HG03025 (cell line): ENCODE results near the gene SRSF4.
"Not testable (repeated sequence)": the region's sequence is repeated elsewhere in the genome, so short reads cannot be mapped to it uniquely, and the experiment has no call there.

Source experiments
- ATAC-seq: cut with Tn5 transposase; IDR thresholded peaks from one replicate; pipeline ENCODE4 v1.9.1; 2021; ENCODE audit warnings: mild to moderate bottlenecking, moderate library complexity; ENCODE audit not compliant: unreplicated experiment, low FRiP score

The SRSF4 gene

DNA sequence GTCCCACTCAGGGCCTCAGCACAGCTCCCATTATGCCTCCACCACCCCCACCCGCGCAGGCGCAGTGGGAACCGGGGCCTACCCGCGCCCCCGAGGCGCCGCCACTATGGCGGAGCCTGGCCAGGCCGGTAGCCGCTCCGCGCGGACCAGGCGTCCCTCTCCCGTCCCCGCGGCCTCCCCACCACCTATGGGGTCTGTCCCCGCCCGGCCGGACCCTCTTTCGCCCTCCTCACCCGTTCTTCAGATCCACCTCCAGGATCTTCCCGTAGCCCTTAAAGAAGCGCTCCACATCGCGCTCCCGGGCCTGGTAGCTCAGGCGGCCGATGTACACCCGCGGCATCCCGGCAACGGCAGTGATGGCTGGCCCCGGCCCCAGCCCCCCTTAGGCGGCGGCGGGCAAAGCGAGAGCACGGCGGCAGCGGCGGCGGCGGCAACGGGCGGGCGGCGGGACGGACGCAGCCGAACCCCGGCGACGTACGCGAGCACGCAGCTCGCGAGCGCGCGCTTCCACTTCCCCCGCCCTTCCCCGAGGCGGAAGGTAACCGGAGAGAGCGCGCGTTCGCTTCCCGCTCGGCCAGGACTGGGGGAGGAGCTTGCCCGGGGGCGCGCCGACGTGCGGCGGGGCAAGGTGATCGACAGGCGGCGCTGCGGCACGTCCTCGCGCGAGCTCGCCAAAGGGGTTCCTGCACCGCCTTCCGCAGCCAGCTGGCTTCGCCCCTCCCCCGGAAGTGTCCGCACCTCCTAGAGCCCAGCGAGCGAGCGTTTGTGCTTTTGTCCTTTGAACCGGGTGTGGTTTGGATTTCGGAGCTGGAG, at the start of gene SRSF4:
SRSF4 (minus strand) TSS at position 488 of the 813 bp plus-strand sequence; CDS start at position 340, 148 bp downstream.
- ATAC-seq = peak; percentile 73

- peak; percentile 86 for ATAC-seq
These were observed 49.1 kb upstream of the SRSF4 start, which contains the start of gene MECR for GRCh38 chr1:29230553-29231378. Gene MECR, minus strand, starts transcription at chr1:29230934. Its CDS starts 28 bp downstream, at chr1:29230906.

DNA sequence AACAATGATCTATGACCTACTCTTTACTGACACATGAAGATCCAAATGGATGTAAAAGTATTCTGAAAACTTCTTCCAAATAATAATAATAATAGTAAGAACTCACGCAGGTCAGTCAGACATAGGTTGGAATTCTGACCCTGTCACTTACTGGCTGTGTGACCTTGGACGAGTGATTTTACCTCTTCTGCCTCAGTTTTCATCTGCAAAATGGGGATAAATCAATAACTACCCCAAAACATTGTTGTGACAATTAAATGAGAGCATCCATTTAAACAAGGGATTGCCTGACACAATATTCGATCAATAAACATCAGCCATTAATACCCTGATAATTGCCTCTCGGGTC, 48.5 kb upstream of the SRSF4 start:
- ATAC-seq = no peak

DNA sequence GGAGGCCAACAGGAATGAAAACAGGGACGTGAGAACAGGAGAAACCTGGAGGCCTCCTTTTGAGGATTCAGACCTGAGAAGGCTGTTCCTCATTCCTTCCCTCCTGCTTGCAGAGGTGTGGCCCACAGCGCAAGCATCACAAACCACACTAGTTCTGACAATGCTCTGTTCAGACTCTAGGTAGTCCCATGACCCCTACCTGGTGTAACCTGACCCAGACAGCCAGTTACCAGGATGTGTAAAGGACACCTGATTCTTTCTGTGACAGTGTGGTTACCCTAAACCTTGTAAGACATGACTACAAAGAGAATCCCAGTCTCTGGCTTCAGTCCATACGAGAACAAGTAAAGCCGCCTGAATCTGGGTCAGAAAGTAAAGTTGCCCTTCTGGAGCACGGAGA, 45.8 kb upstream of the SRSF4 start:
- no peak for ATAC-seq

DNA sequence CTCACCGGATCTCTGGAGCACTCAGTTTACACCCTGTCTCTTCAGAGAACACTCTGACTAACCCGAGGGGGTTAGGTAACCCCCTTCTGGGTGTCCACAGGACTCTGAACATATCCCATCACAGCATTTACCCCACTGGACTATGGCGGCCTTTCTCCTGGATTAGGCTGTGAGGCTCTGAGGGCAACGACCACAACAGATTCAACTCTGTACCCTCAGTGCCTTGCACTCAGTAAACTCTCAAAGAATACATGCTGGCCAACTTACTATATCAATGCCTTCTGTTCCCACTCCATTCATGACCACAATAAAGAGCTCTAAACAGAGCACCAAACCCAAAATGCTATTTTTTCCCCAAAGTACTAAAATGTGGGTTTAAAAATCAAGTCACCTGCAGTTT, 43.7 kb upstream of the SRSF4 start:
- no peak for ATAC-seq

- no peak for ATAC-seq
These were observed 42.7 kb upstream of the SRSF4 start for GRCh38 chr1:29224356-29224837.

DNA sequence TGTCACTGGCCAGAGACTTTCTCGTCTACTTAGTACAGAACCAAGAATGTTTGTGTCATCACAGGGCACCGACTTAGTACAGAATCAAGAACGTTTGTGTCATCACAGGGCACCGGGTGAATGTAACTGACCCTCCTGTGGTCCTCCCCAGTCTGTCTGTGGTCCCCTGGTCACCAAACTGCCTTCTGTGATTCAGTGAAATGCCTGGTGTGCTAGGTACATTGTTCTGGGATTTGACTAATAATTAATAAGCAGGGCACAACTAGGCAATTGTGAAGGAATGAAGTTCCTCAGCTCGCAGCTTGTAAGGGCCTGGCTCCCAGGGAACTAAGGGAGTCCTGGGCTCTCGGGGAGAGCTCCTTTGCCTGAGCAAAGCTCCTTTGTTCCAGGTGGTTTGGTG, 41.8 kb upstream of the SRSF4 start:
- ATAC-seq = no peak

DNA sequence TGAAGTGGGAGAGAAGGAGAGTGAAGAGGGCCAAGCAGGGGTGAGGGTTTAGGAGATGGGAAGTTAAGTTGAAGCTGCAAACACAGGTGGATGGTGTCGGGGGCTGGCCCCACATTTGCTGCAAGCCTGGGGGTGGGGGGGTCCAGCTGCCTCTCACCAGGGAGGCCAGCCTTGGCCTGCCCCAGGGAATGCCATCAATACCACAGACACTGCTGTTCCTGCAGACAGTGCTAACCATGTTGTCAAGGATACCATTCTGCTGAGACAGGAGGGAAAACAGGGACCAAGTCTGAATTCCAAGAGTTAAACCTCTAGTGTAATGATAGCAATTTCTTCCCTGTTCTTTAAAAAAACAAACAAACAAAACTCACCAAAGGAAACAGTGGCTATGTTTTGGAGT, 41.0 kb upstream of the SRSF4 start:
- no peak for ATAC-seq

GRCh38 chr1:29222260-29222659, 40.6 kb upstream of the SRSF4 start:
- not testable (repeated sequence) for ATAC-seq

DNA sequence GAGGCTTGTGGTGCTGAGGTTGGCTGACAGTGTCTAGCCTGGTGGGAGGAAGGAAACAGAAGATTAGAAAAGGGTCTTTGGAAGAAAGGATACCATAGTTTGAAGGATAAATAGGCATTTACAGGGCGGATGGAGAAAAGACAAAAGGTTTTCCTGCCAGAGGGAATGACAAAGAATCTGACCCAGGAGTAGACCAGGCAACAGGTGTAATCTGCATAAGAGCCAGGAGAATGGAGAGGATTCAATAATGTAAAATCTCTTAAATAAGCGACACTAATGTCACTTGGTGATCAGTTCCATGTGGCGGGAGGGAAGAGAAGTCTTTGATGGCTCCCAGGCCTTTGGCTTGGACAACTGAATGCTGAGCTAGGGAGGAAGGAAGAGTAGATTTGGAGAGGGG, 39.6 kb upstream of the SRSF4 start:
- ATAC-seq = no peak

GRCh38 chr1:29218223-29218622, 36.5 kb upstream of the SRSF4 start:
- ATAC-seq = no peak

GRCh38 chr1:29217633-29218032, 35.9 kb upstream of the SRSF4 start:
- no peak for ATAC-seq

DNA sequence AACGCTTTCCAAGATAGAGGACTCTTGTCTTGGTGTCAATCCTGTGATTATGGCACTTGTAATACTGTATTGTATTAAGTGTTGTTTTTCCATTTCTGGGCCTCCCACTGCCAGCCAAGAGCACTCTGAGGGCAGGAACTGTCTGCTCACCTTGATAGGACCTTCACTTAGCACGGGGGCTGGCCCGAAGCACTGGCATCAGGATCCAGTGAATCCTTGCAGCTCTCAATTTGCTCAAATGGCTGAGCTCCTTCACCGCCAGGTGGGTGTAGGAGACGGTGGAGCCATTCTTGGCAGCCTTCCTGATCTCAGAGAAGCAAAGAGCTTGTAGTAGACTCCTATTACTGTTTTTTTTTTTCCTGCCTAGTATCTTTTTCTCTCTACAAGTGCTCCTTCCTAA, 31.4 kb upstream of the SRSF4 start:
- no peak for ATAC-seq

DNA sequence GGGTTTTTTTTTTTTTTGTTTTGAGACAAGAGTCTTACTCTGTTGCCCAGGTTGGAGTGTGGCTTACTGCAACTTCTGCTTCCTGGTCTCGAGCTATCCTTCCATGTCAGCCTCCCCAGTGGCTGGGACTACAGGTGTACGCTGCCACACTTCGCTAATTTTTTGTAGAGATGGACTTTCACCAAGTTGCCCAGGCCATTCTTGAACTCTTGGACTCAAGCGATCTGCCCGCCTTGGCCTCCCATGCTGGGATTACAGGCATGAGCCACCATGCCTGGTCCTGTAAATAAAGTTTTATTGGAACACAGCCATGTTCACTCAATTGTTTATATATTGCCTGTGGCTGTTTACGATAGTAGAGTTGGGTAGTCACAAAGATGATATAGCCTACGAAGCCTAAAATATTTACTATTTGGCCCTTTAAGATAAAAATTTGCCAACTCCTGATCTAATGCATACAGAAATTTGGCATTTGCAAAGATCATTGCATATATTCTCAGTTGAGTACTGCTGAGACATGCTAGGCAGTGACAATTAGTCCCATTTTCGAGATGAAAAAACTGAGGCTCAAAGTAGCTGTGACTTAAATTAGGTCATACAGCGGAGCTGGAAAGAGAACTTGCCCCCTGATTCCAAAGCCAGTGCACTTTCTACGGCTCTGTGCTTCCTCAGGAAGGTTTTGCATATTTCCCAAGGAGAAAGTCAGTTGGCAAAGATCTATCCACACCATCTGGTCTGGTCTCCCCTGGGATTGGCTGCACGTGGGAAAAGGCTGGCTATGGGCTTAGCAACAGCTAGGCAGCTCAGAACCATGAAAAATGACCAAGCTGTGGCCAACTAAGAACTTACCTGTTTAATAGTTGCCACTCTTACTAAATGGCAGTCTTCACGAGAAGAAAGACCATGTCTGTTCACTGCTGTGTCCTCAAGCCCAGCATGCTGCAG, 29.7 kb upstream of the SRSF4 start:
- ATAC-seq = no peak

- no peak for ATAC-seq
These were observed 28.8 kb upstream of the SRSF4 start for GRCh38 chr1:29210278-29211085.

DNA sequence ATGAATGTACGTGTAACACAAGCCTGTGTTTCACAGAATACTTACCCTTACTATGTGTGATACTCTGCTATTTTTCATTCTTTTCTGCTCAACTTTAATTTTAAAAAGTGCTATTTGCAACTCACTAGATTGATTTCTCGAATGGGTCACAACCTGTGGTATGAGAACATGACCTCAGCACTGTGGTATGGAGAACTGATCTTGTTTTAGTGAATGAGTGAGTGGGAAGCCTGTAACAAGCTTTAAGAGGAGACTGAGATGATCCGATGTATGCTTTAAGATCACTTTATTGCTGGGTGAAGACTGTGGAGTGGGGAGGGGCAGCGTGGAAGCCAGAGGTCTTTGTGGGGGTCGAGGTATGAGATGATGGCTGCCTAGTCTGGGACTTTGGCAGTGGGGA, 27.5 kb upstream of the SRSF4 start:
- ATAC-seq = no peak

- no peak for ATAC-seq
These were observed 26.7 kb upstream of the SRSF4 start for GRCh38 chr1:29208442-29208841.

- no peak for ATAC-seq
These were observed 21.1 kb upstream of the SRSF4 start for GRCh38 chr1:29202584-29203340.

DNA sequence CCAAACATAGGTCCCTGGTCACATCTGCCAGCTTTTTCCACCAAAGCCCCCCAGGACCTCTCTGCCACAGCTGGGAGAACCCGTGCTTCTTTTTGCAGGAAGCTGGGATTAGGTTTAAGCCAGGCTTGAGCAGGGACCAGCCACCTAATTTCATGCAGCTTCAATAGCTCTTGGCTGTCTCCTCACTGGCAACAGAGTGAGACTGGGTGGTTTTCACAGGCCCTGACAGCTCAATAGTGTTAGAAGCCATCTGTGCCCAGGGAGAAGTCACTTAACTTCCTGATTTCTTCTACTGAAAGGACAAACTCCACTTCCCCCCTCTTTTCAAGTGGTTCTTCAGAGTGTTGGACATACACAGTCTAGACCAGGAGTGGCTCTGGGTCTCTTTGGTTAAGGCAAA, 20.4 kb upstream of the SRSF4 start:
- no peak for ATAC-seq
